ENCODE results near the gene RAB22A.

DNA sequence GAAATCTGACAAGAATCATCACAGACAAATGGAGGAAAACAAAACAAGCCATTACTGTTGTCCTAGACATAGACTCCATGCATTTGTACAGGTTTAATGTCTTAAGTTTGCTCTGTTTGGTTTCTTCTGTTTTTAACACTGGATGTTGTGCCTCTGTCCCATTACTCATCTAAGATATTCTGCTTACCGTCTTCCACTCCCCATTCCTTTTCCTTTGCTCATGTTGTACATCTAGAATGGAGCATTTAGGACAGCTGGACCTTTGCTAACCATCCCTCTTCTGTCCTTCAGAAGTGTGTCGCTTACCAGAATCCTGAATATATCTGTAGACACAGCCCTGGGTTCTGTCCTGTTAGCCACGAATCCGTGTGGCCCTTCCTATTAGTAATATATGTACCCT, 35.2 kb downstream of the RAB22A start:
- TF ChIP-seq BACH2 (CRISPR knock-in tag; IDR thresholded peaks at IDR 0.05; ENCODE audit: borderline replicate concordance) (no peak), ZNF70 (CRISPR knock-in tag; IDR thresholded peaks at IDR 0.05) (no peak), TOX (CRISPR knock-in tag; IDR thresholded peaks at IDR 0.05; ENCODE audit: borderline replicate concordance) (no peak), ZFP30 (CRISPR knock-in tag; IDR thresholded peaks at IDR 0.05) (no peak), ZC3H10 (CRISPR knock-in tag; IDR thresholded peaks at IDR 0.05) (no peak), TCF4 (CRISPR knock-in tag; IDR thresholded peaks at IDR 0.05; ENCODE audit: borderline replicate concordance) (no peak), ARNTL (CRISPR knock-in tag; IDR thresholded peaks at IDR 0.05; ENCODE audit: borderline replicate concordance, low read depth) (no peak), ZFP3 (CRISPR knock-in tag; IDR thresholded peaks at IDR 0.05) (no peak)
- TF ChIP-seq, protein P1, sequence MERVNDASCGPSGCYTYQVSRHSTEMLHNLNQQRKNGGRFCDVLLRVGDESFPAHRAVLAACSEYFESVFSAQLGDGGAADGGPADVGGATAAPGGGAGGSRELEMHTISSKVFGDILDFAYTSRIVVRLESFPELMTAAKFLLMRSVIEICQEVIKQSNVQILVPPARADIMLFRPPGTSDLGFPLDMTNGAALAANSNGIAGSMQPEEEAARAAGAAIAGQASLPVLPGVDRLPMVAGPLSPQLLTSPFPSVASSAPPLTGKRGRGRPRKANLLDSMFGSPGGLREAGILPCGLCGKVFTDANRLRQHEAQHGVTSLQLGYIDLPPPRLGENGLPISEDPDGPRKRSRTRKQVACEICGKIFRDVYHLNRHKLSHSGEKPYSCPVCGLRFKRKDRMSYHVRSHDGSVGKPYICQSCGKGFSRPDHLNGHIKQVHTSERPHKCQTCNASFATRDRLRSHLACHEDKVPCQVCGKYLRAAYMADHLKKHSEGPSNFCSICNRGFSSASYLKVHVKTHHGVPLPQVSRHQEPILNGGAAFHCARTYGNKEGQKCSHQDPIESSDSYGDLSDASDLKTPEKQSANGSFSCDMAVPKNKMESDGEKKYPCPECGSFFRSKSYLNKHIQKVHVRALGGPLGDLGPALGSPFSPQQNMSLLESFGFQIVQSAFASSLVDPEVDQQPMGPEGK (CRISPR knock-in tag; IDR thresholded peaks at IDR 0.05; ENCODE audit: borderline replicate concordance), result no peak
- TF ChIP-seq, protein P2, sequence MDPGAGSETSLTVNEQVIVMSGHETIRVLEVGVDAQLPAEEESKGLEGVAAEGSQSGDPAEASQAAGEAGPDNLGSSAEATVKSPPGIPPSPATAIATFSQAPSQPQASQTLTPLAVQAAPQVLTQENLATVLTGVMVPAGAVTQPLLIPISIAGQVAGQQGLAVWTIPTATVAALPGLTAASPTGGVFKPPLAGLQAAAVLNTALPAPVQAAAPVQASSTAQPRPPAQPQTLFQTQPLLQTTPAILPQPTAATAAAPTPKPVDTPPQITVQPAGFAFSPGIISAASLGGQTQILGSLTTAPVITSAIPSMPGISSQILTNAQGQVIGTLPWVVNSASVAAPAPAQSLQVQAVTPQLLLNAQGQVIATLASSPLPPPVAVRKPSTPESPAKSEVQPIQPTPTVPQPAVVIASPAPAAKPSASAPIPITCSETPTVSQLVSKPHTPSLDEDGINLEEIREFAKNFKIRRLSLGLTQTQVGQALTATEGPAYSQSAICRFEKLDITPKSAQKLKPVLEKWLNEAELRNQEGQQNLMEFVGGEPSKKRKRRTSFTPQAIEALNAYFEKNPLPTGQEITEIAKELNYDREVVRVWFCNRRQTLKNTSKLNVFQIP (CRISPR knock-in tag; IDR thresholded peaks at IDR 0.05; ENCODE audit: borderline replicate concordance, low read depth), result no peak
- TF ChIP-seq, protein P3, sequence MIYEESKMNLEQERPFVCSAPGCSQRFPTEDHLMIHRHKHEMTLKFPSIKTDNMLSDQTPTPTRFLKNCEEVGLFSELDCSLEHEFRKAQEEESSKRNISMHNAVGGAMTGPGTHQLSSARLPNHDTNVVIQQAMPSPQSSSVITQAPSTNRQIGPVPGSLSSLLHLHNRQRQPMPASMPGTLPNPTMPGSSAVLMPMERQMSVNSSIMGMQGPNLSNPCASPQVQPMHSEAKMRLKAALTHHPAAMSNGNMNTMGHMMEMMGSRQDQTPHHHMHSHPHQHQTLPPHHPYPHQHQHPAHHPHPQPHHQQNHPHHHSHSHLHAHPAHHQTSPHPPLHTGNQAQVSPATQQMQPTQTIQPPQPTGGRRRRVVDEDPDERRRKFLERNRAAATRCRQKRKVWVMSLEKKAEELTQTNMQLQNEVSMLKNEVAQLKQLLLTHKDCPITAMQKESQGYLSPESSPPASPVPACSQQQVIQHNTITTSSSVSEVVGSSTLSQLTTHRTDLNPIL (CRISPR knock-in tag; IDR thresholded peaks at IDR 0.05; ENCODE audit: low read depth), result no peak

All from SK-N-SH treated with all-trans-retinoic acid at 6 μM for 48 hours (cell line).